SK-N-MC (cell line): ENCODE results near the gene DNTTIP2.

Experiments used
- EZH2 ChIP-seq: fragments of 200-600 bp; sonication (generic); IDR thresholded peaks from one replicate; pipeline ENCODE4 v1.6.1; 2017; ENCODE audit warnings: antibody characterized with exemption
- FOXP2 ChIP-seq: optimal IDR thresholded peaks from 2 replicates; pipeline ENCODE3; 2011; ENCODE audit warnings: mild to moderate bottlenecking, moderate library complexity; ENCODE audit not compliant: insufficient read depth; ENCODE audit errors: extremely low read length, control extremely low read depth
- POLR2AphosphoS5 ChIP-seq: IDR thresholded peaks from 2 replicates; pipeline ENCODE4 v1.6.1; 2012; ENCODE audit warnings: mild to moderate bottlenecking, low read depth, low read length, borderline replicate concordance

DNA sequence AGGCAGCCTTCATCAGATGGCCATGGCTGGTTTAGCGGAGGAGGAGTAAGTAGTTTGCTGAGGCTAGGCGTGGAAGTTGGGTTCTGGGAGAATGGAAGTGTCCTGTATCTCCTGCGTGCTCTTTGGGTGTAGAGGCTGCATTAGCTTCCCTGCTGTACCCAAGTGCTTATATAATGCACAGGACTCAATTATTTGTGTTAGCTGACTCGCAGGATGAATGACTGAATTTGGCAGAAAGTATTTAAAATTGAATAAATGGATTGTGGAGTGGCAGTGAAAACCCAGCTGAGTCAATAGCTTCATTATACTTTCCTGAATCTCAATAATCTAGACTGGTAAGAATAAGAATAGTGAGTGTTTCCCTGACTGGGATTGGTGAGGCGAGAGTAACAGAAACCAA is 13.8 kb downstream of the DNTTIP2 start:
- TF ChIP-seq POLR2AphosphoS5: no peak
- no peak for TF ChIP-seq FOXP2
- TF ChIP-seq EZH2: no peak
